ENCODE measurements around the gene NDUFA3. TPM values are rescaled to one million over a fixed set of nuclear protein-coding genes. Genes with fewer than 3 reads are reported as not detected.

Gene NDUFA3
- total RNA-seq, 1 donor from 2014 or later: 115 TPM

DNA sequence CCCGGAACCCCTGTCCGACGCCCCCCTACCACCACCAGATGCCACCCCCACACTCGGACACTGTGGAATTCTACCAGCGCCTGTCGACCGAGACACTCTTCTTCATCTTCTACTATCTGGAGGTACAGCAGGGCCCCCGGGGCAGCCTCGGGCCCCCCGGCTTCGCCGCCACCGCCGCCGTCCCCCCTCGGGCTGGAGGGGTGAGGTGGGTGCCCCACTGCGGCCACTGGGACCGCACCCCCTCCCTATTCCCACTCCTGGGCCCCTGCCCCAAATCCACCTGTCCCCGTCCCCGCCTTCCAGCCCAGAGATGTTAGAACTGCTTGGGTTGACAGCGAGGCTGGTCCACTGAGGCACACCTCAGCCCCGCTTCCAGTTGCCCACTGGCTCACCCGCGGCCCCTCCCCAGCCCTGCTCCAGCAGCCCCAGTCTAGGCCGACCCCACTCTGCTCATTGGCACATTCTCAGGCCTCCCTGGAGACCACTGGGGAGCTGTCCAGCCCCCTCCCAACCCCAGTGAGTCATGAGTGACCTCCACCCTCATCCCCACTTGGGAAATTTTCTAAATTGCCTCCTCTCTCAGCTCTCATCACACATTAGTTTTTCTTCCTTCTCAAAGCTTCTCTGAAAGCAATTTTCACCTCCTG lies 50.3 kb downstream of the NDUFA3 start:
- Histone ChIP-seq H3K4me3 (no peak overlapping the region), H3K27ac (no peak overlapping the region), H3K36me3 (peaks cover 98% of the 10 kb centered on the region), H3K4me1 (no peaks in the 10 kb centered on the region), H3K27me3 (no peaks in the 10 kb centered on the region), H3K9me3 (no peaks in the 10 kb centered on the region)
- ATAC-seq (no peak), DNase-seq (no peak)
- intact Hi-C loops (cut with DNase I): no loop called here
- TF ChIP-seq, protein P1, sequence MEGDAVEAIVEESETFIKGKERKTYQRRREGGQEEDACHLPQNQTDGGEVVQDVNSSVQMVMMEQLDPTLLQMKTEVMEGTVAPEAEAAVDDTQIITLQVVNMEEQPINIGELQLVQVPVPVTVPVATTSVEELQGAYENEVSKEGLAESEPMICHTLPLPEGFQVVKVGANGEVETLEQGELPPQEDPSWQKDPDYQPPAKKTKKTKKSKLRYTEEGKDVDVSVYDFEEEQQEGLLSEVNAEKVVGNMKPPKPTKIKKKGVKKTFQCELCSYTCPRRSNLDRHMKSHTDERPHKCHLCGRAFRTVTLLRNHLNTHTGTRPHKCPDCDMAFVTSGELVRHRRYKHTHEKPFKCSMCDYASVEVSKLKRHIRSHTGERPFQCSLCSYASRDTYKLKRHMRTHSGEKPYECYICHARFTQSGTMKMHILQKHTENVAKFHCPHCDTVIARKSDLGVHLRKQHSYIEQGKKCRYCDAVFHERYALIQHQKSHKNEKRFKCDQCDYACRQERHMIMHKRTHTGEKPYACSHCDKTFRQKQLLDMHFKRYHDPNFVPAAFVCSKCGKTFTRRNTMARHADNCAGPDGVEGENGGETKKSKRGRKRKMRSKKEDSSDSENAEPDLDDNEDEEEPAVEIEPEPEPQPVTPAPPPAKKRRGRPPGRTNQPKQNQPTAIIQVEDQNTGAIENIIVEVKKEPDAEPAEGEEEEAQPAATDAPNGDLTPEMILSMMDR (IDR thresholded peaks at IDR 0.05): no peak

DNA sequence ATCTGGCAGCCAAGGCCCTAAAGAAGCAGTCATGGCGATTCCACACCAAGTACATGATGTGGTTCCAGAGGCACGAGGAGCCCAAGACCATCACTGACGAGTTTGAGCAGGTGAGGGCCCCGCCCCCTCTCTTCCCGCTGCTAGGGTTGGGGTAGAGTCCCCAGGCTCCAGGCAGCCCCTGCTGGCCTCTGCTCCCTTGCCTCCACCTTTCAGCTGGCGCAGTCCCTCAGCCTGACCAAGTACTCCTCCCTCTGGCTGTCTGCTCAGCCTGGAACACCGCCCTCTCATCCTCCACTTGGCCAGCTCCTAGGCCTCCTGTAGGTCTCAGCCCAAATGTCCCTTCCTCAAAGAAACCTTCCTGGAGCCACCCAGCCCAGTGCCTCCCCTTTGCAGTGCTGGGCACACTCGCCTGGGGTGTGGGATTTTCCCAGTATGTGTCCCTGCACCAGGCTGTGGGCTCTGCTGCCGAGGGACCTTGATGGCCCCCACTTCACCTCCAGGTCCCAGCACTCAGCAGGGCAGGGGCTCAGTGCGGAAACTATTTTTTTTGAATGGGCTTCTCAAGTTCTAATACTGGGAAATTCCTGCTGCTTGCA lies 51.2 kb downstream of the NDUFA3 start:
- intact Hi-C loops (cut with DNase I): no loop called here
- peaks cover 8% of the 10 kb centered on the region for H3K4me1 ChIP-seq

DNA sequence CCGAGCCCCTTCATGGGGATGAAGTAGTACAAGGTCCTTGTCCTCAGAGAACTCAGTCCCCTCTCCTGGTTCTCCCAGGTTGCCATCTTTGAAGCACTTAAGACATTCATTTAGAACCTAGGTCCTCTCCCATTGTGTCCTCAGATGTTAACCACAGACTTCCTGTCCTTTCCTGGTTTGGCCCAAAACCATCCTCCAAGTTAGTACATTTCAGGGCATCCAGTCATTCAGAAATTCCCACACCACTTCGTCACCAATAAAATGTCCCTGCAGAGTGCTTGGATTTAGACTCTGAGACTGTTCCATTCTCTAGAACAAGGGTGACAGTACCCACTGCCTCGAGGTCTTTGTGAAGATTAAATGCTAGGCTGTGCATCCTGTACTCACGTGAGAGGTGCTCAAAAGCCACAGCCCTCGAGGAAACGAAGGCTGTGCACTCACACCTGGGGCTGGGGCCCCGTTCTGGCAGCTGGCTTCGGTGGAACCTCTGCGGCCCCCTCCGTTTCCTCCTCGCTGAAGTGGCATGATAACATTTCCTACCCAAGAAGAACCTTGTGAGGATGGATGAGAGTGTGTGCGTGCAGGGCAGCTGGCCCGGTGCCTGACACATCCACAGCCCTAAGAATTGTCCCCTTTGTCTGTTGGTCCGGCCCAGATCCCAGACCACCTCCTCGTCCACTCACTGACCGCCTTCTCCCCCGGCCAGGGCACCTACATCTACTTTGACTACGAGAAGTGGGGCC lies 52.1 kb downstream of the NDUFA3 start:
- no peaks in the 10 kb centered on the region for H3K27me3 ChIP-seq
- ATAC-seq (no peak), DNase-seq (no peak)
- H3K4me1 ChIP-seq: peaks cover 9% of the 10 kb centered on the region
- H3K9me3 ChIP-seq: no peaks in the 10 kb centered on the region
- H3K4me3 ChIP-seq: no peak overlapping the region
- intact Hi-C loops (cut with DNase I): no loop called here
- TF ChIP-seq, protein P1 (IDR thresholded peaks at IDR 0.05): no peak
- H3K27ac ChIP-seq: no peak overlapping the region
- H3K36me3 ChIP-seq: peaks cover 84% of the 10 kb centered on the region

More for the DNA sequence above, 51.2 kb downstream of the NDUFA3 start:
- no peak for ATAC-seq
- H3K36me3 ChIP-seq: peaks cover 94% of the 10 kb centered on the region
- H3K27me3 ChIP-seq: no peaks in the 10 kb centered on the region
- H3K9me3 ChIP-seq: no peaks in the 10 kb centered on the region
- H3K27ac ChIP-seq: no peak overlapping the region
- TF ChIP-seq, protein P1 (IDR thresholded peaks at IDR 0.05): no peak
- no peak overlapping the region for H3K4me3 ChIP-seq
- DNase-seq: no peak

DNA sequence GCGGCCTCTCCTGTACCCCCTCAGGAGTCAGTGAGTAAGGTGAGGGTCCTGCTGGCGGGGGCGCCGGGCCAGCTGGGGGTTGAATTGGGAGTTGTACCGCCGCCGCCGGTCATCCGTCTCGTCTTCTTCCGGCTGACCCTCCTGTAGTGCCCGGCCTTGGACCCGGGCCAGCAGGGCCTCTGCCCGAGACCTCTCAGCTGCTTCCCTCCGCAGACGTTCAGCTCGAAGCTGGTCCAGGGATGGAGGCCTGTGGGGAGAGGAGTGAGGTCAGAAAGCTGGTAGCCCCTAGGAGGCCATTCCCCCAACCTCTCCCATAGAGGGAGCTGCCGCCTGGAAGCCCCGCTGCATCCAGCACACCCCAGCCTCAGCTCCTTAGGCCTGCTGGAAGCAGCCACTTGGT lies 53.0 kb downstream of the NDUFA3 start:
- ATAC-seq (no peak), DNase-seq (no peak)
- intact Hi-C loops (cut with DNase I): no loop called here
- TF ChIP-seq, protein P1 (IDR thresholded peaks at IDR 0.05): no peak
- Histone ChIP-seq H3K4me3 (no peak overlapping the region), H3K27ac (no peak overlapping the region), H3K36me3 (peaks cover 75% of the 10 kb centered on the region), H3K27me3 (no peaks in the 10 kb centered on the region), H3K9me3 (no peaks in the 10 kb centered on the region), H3K4me1 (peaks cover 15% of the 10 kb centered on the region)

DNA sequence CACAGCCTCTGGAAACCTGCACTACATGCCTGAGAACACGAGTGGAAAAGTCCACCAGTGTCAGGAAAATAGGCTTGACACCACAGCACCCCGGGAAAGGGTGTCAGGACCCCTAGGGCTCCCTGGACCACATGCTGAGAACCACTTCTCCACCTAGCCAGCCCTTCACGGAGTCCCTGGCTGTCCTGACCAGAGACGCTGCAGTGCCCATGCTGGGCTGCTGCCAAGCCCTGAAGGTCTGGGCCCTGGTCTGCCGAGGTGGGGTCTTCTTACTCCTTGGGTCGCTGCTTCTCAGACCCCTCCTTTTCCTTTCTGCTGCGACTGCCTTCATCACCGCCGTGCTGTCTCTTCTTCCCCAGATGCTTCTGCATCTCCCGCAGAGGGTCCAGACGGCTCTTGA lies 53.8 kb downstream of the NDUFA3 start:
- H3K36me3 ChIP-seq: peaks cover 67% of the 10 kb centered on the region
- ATAC-seq (no peak), DNase-seq (no peak)
- TF ChIP-seq, protein P1 (IDR thresholded peaks at IDR 0.05): no peak
- H3K27ac ChIP-seq: no peak overlapping the region
- no peaks in the 10 kb centered on the region for H3K9me3 ChIP-seq
- H3K4me3 ChIP-seq: no peak overlapping the region
- intact Hi-C loops (cut with DNase I): no loop called here
- peaks cover 17% of the 10 kb centered on the region for H3K4me1 ChIP-seq
- H3K27me3 ChIP-seq: no peaks in the 10 kb centered on the region

All from upper lobe of right lung (tissue), 1 donor.